K562 (cell line): ENCODE data around the gene TAF11. TPM values are rescaled to one million over a fixed set of nuclear protein-coding genes. Genes with fewer than 3 reads are reported as not detected.

Experiments
- ARHGAP35 ChIP-seq: fragments of 450-650 bp; IDR thresholded peaks from 2 replicates; pipeline ENCODE4 v1.6.1; 2018; ENCODE audit not compliant: partially characterized antibody
- ATF3 ChIP-seq, 2 experiments: fragments of 450-650 bp in 1 of 2; sonication (generic) in 1 of 2; formaldehyde crosslinking in 1 of 2; IDR thresholded peaks in 1 of 2; conservative IDR thresholded peaks in 1 of 2; 2 replicates each; pipeline versions ENCODE4 v1.6.1 to v1.8.1; 2016 to 2023; ENCODE audit warnings: mild to moderate bottlenecking in 2 of 2, moderate library complexity in 2 of 2, inconsistent platforms in 1 of 2, missing genetic modification reagents in 1 of 2
- ATF6 ChIP-seq: sonication (generic); formaldehyde crosslinking; IDR thresholded peaks from 2 replicates; pipeline ENCODE4 v1.4.0; 2020; ENCODE audit warnings: mild to moderate bottlenecking, missing genetic modification reagents
- BACH1 ChIP-seq: fragments of 200-800 bp; sonication (Bioruptor generic); IDR thresholded peaks from 2 replicates; pipeline ENCODE4 v1.6.1; 2016; ENCODE audit warnings: missing genetic modification characterization, missing compliant biosample characterization
- ETS2 ChIP-seq: IDR thresholded peaks from 2 replicates; pipeline ENCODE4 v1.6.1; 2016; ENCODE audit warnings: borderline replicate concordance, missing genetic modification characterization, mild to moderate bottlenecking, moderate library complexity, missing compliant biosample characterization; ENCODE audit not compliant: poor library complexity, severe bottlenecking
- HES1 ChIP-seq: fragments of 450-650 bp; IDR thresholded peaks from 2 replicates; pipeline ENCODE4 v1.6.1; 2016; ENCODE audit warnings: low read depth, mild to moderate bottlenecking, moderate library complexity
- POLR2AphosphoS5 ChIP-seq: IDR thresholded peaks from 2 replicates; pipeline ENCODE4 v1.6.1; 2011; ENCODE audit warnings: mild to moderate bottlenecking, low read depth, low read length, moderate library complexity; ENCODE audit not compliant: control insufficient read depth, insufficient read depth
- TBL1XR1 ChIP-seq, 2 experiments: IDR thresholded peaks; 2 replicates each; pipeline ENCODE4 v1.6.1; 2012; ENCODE audit warnings: improper control_type of control experiment in 2 of 2, low read length in 2 of 2, mild to moderate bottlenecking in 1 of 2
- polyA plus RNA-seq, 8 experiments: library from polyadenylated mRNA; depleted of rRNA in 4 of 8; stranded (reverse) in 5 of 8; unstranded in 3 of 8; fragments of >200 nt; fragmentation: Nextera tagmentation in 2 of 8; fragmentation: Illumina TruSeq in 1 of 8; extraction: Ambion mirVana in 2 of 8; extraction: Trizol in 1 of 8; gene quantifications; 2 replicates each; pipeline versions ENCODE4 v1.2.1 to v1.2.3, GENCODE V29; 2011 to 2014; ENCODE audit warnings: inconsistent platforms in 1 of 8, missing spikeins in 1 of 8
- total RNA-seq, 7 experiments: library from RNA; depleted of rRNA in 6 of 7; stranded (reverse); fragments of >200 nt in 6 of 7; fragmentation: Illumina TruSeq in 2 of 7; extraction: Trizol in 2 of 7; gene quantifications; 2 replicates each; pipeline versions ENCODE4 v1.2.1 to v1.2.3, GENCODE V29; 2011 to 2021; ENCODE audit warnings: low replicate concordance in 1 of 7

Gene TAF11
- total and polyA plus RNA-seq, 9 of the 15 experiments (the other 6 are each of a cell fraction or from before 2014, with no cell fraction given): 40.9 to 91.9 (median 71.9) TPM

GRCh38 chr6:34876472-34876871, 11.4 kb downstream of the TAF11 start (continued):
- TF ChIP-seq HES1 (no peak), ATF6 (no peak), ARHGAP35 (no peak), TBL1XR1 (IDR thresholded peaks at IDR 0.05; ENCODE audit: low read length in 2 of 2) (no peak), POLR2AphosphoS5 (peak; percentile 43; the same call in 1 of the 2 replicates), BACH1 (tag) (no peak), ATF3 (IDR thresholded peaks at IDR 0.05) (peak; percentile 32; the same call in 1 of the 2 replicates), ATF3 (CRISPR knock-in tag; conservative IDR thresholded peaks at IDR 0.05) (no peak), ETS2 (tag) (no peak)
- TF ChIP-seq, all 486 proteins: peak for 6
